Endometrial microvascular endothelial cells (primary cell): ENCODE results near the gene LASP1. TPM values are rescaled to one million over a fixed set of nuclear protein-coding genes. Genes with fewer than 3 reads are reported as not detected.

Experiments
- in situ Hi-C: cut with HindIII; loops from 2 replicates; pipeline ENCODE4 v1.10.0; 2017; ENCODE audit warnings: low sequenced_read_pairs, low pct_unique_long_range_greater_than_20kb; ENCODE audit errors: inconsistent ontology term
- total RNA-seq: library from RNA; depleted of rRNA; stranded (reverse); fragments of >200 nt; gene quantifications from one replicate; pipeline ENCODE4 v1.2.3, GENCODE V29; 2015; ENCODE audit errors: inconsistent ontology term

The LASP1 gene
- total RNA-seq, 1 donor from 2014 or later, result 292 TPM

DNA sequence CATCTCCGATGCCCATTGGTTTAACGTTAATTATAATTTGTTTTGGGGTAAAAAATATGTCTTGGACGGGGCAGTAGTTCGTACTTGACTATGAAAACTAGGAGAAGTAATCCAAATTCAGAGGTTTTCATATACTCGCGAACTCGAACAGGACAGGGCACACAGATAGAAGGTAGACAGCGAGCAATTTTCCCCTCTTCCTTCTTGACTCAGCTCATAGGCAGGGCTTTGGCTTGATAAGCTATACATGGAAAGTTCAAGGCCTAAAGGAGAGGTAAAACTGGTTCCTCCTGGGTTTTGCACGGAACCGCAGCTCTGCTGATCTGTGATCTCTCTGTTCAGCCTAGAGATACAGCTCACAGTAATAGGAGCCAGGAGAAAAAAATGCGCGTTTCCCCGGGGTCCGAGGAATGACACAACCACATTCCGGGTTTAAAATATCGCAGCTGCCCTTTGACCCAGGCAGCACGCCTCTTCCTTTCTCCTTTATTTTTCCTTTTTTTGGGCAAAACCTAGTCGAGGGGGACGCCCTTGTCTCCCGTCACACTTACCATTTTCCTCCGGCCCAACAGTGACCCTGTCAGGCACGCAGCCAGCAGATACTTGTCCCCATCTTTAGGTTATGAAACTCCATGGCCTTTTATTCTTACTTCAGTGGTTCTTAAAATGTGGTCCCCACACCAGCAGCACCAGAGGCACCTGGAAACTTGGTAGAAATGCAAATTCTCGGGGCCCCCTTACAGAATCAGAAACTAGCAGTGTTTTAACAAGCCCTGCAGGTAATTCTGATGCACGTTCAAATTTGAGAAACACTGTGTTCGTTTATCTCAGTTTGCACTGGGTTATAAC is 1.7 kb upstream of the LASP1 start:
- in situ Hi-C loops, result no loop called here

DNA sequence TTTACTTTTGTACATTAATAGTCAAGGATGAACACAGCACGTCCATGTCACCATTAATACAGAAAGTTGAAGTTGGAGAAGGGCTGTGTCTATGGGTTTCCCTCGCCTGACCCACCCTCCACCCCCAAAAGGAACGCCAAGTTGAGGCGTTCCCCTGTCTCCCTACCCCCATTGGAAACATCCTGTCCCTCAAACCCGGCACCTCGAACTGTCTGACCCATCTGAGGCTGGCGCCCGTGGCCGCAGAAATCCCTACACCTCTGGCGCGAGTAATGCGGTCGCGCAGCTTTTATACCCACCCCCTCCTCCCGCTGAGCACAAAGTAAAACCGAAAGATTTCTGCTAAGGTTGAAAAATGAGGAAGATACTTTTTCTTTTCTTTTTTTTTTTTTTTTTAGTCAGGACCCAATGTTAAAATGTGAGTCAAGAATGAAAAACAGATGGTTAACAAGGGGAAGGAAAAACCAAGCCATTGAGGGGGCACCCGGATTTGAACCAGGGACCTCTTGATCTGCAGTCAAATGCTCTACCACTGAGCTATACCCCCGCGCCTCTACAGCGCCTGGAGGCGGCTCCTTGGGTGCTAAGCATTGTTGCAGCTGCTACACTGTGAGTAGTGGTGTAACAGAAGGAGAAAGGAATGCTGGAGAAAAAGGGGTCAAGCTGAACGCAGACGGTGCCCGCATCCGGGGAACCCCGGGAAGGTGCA is 887 bp upstream of the LASP1 start:
- in situ Hi-C loops, result no loop called here

DNA sequence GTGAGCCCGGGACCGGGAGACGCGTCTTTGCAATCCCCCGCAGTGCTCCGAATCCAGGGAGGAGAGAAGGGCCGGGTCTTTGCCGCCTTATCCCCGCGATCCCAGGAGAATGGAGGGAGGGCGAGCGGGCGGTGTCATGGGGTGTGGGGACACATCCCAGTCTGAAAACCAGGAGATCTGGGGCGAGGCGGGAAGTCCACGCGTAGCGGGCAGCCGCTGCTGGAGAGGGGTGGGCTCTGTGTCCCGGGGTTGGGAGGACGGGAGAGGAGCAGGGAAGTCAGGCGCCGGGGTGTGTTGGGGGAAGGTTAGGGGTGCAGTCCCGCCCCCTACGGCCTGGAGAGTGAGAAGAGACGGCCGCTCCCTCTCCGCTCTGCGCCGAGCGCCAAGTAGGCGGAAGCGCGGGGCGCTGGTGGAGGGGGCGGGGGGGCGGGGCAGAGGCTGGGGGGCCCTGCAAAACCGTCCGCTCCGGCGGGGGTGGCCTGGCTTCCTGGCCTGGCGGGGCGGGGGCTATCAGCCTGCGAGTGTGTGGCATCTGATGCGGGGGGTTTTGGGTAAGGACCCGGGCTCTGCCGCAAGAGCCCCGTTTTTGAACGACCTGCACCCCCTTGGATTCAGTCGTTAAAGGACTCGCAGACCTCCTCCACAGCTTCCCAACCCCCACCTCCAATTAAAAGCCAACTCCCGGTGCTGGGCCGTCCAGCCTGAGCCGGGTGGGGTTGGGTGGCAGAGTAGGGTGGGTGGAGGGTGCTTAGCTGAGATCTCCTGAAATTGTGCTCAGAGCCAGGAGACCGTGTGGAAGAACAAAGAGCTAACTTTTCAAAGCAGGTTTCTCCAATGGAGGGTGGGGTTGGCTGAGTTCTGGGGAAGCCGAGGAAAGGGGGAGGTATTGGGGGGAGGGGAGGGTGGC is 654 bp downstream of the LASP1 start:
- in situ Hi-C loops, result no loop called here

DNA sequence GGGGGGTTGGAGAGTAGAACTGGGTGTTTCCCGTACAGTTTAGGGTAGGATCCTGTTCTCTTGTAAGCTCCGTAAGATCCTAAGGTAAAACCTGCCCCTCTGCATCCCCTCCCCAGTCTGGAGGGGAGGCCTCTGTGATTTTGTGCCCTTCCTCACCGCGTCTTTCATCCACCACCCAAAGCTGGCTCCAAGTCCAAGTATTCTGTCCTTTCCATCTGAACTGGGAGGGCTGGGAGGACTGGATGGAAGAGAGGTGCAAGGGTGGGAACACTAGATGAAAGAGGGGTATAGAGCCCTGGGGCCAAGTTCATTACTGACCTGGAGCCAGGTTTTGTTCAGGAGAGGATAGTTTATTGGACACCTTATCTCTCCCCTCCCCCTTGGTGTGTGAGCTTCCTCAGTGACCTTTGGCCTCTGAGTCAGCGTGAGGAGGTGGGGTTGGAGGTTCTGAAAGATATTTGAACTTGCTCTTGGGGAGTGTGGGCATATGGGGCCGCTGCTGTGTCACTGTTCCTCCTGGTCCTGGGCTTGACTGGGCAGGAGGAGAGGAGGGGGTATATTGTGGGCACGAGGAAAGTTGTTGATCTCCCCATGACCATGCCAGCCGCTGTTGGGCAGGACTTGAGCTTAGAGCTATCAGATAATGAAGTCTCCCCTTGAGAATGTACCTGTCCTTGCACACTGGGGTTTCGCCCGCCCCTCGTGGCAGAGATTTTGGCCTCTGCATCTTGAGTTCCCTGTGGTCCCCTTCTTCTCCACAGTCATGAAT is 1.6 kb downstream of the LASP1 start:
- in situ Hi-C loops, result no loop called here

DNA sequence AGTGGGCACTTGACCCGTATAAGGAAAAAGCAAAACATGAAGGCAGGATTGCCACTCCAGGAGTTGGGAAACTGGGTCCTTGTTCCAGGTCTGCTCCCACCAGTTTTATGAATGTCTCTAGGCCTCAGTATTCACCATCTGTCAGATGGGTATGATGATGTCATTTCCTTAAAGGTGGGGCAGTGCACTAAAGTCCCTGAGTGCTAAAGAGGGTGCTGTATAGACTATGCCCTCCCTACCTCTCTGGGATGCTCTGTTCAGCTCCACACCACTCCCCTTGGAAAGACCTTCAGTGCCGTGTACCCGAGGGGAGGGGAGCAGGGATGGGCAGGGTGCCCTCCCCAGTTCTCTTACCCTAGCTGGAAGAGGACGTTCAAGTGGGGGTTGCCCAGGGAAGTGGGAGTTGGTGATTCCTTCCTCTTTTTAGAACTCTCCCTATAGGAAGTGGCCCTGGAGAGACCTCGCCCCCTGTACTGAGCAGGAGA is 2.2 kb downstream of the LASP1 start:
- in situ Hi-C loops, result no loop called here

DNA sequence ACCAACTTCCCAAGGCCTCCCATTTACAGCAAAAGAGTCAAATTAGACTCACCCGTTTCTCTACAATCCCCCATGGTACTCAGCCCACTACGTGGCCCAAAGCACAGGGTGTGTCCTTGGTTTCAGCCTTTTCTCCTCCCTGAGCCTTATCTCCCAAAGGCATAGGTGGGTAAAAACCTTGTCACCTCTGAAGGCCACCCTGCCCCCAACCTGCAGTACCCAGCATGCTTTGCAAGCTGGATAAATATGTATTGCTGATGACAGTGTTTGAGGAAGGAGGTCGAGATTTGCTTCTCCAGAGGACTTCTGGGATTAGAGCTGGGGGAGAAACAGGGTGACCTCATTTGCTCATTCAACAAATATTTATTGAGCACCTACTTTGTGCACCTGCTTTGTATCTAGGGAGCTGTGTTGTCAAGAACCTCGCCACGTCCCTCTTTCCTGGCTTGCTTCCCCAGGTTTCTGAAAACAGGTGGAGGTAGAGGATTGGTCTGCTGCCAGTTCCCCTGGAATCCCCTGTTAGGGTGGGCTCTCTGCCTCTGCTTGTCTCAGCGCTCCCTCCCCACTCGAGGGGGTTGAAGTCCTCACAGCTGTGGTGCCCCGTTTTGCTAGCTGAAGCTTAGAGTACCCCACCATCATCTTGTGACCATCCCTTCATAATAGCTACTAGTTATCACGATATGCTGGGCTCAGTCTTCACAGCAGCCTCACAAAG is 3.0 kb downstream of the LASP1 start:
- in situ Hi-C loops, result no loop called here

DNA sequence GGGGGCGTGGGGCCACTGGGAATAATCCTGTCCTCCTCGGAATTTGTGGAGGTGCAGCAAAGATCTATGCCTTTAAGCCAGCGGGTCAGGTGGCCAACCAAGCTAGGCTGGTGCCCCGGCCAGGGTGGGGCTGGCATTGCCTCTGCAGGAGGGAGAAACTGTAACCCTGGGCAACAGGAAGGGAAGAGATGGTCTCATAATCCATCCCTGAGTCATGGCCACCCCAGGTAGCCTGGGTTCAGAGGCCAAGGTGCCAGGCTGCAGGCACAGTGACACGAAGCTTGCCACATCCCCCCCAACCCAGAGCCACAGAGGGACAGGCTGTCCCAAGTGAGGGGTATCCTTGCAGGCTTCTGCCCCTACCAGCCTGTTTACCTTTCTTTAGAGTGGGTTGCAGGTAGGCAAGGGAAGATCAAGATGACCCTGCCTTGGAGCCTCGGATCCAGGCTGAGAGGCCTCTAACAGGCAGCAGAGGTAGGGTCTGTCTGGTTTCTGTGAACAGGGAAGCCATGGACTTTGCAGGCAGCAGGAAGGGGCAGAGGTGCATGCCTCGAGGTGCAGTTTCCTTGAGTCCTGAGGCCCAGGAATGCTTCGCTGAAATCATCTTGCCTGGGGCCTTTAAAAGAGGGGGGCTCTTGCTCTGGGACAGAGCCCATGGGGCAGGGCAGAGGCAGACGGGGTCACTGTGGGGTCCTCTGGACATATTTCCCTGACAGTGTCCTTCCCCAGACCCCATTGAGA is 4.0 kb downstream of the LASP1 start:
- in situ Hi-C loops, result no loop called here

DNA sequence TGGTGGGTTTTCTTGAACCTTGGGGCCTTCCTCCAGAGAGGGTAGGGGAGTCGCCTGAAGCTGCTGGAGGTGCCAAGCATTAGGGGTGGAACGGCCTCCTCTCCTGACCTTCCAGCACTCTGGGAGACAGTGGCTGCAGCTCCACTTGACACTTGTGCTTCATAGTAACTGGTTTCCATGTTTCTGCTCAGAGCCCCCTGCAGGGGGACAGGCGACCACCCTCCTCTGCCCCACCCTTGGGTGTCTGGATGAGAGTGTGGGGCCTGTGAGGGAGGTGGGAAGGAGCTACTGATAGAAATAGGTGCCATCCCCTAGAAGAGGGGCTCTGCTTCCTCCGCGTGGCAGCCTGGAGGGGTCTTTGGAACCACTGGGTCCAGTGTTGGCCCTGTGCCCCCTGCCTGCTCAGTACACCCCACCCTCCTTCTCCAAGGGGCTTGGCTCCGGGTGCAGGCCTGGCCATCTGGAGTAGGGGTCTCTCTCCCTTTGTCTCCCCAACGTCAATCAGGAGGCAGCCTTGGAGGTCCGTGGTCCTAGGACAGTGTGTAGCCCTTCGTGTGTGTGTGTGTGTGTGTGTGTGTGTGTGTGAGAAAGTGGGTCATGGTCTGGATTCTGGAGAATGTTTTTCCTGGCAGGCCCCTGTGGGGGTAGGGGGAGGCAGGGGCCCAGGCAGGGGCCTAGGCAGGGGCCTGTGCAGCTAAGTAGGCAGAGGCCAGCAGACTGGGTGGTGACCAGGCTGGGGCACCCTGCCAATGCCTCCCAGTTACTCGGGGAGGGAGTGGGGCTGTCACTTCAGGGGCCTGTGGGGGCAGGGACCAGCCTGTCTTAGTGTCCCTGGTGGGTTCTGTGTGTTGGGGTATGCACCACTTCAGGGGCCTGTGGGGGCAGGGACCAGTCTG is 4.9 kb downstream of the LASP1 start:
- in situ Hi-C loops, result no loop called here

DNA sequence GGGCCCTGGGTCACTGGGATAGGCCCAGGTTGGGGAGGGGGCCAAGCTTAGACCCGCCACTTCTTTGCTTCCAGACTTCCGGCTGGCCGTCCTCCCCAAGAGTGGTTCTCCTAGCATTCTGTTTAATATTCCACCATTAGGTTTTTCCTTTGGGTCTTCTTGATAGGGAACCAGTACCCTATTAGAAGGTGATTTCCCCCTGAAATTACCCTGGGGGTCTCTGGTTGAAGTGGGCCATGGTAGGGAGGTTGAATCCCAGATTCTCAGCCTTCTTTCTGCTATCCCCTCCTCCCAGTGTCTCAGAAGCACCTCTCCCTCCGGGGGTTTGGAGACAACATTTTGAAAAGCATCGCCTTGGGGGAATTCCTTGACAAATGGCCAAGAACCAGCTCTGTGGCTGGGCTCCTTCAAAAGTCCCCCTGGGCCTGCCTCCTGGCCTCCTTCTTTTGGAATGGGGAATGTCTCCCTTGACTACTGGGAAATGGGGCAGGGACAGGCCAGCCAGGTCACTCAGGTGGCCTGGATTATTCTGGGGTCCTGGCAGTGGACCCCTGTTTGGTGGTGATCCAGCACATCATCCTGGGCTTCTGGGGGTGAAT is 5.7 kb downstream of the LASP1 start:
- in situ Hi-C loops, result no loop called here

DNA sequence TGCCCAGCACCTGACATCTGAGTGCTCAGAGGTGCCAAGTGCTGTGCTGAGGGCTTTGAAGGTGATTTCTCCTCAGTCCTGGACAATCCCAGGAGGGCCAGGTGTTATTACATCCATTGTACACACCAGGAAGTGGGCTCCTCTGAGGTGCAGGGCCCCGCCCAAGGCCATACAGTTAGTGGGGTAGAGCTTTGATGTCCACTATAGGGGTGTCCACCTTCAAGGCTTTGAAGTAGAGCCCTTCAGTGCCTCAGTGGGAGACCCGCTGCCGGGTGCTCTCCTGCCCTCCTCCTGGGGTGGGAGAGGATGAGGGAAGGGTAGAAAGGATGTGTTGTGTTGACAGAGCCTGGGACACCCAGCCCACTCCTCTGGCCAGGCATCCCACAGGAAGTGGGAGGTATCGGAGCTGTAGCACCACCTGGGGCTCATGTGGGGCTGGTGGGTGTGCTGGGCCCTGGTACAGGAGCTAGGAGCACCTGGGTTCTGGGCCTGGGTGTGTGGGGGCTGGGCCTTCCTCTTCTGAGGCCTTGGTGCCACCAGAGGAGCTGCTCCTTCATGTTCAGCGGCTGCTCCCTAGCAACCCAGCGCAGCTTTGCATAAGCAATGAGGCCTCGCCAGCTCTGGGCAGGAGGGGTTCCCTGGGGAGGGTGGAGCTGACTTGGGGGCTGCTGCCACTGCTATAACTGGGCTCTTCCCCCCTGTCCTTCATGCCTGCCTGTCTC is 7.4 kb downstream of the LASP1 start:
- in situ Hi-C loops, result no loop called here

DNA sequence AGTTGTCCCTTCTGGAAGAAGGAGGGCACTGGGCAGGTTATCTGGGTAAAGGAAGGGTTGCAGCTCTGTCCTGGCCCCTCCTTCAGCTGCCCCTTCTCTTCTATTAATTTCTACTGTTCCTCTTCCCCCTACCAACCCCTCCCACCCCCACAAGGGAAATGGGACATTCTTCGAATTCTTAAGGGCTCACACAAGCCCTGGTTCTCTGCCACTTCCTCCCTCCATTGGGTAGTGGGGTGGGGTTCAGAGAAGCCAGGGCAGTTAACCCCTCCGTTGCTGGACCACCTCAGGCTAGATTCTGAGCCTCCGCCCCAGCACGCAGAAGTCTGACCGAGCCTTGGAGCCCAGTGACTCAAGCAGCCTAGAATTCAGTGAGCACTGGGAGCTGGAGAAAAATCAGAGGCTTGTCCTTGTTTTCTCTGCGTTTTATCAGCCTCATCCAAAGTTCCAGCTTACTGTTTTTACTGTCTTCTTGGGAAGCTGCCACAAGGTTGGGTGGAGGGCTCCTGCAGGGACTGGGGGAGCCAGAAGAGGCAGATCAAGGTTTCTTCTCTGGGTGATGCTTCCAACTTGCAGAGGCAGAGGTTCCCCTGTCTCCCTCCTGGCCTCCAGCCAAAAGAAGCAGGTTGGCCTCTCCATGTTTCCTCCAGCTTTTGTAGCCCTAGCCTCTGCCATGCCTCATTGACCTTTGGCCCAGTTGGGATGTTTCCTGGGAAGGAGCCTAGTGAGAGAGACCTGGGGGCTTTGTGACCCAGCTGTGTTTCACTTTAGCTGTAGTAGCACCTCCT is 10.2 kb downstream of the LASP1 start:
- in situ Hi-C loops, result no loop called here

DNA sequence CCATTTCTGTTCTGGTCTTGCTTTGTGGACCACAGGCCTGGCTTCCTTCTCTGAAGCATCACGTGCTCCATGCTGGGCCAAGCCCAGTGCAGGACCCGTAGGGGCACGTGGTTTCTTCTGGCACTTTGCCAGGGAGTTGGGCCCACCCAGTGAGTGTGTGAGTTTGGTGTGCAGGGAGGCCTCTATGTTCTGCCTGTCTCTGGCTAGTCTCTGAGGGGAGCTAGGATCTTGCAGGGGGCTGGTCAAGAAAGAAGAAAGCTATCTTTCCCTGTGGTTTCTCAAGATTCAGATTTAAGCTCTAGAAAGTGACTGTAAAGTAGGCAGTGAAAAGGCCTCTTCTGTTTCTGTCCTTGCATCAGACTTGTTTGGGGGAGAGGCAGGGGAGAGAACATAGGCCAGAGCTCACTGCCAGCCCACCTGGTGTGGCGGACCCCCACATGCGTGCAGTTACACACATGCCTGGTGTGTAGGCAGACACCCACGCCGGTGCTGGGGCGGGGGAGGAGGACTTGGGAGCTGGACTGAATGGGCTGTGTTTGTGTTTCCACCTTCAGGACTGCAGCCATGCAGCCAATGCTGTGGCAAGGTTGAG is 11.8 kb downstream of the LASP1 start:
- in situ Hi-C loops, result no loop called here

DNA sequence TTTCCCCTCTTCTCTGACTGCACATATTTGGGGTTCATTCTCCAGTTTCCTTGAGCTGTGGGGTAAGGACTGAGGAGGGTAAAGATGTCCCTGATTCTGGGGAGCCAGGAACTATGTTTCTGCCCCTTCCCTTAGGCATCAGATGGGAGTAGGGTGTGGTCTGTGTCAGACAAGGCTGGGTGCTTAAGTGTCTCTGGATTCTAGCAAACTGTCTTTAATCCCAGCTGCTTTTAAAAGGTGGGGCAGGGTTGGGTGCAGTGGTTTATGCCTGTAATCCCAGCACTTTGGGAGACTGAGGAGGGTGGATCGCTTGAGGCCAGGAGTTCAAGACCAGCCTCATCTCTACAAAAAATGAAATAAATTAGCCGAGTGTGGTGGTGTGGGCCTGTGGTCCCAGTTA is 13.0 kb downstream of the LASP1 start:
- in situ Hi-C loops, result no loop called here
